Activated CD8-positive, alpha-beta memory T cell treated with anti-CD3 and anti-CD28 coated beads, Interleukin-2, amount 50 U/mL, for 48 hours (primary cell): Measurements from ENCODE around the gene CERS6.
"Not testable (repeated sequence)": the region's sequence is repeated elsewhere in the genome, so short reads cannot be mapped to it uniquely, and the experiment has no call there.

Experiments used
- DNase-seq: peaks from one replicate; pipeline ENCODE4 v3.0.0-alpha.2; 2020

Gene CERS6

DNA sequence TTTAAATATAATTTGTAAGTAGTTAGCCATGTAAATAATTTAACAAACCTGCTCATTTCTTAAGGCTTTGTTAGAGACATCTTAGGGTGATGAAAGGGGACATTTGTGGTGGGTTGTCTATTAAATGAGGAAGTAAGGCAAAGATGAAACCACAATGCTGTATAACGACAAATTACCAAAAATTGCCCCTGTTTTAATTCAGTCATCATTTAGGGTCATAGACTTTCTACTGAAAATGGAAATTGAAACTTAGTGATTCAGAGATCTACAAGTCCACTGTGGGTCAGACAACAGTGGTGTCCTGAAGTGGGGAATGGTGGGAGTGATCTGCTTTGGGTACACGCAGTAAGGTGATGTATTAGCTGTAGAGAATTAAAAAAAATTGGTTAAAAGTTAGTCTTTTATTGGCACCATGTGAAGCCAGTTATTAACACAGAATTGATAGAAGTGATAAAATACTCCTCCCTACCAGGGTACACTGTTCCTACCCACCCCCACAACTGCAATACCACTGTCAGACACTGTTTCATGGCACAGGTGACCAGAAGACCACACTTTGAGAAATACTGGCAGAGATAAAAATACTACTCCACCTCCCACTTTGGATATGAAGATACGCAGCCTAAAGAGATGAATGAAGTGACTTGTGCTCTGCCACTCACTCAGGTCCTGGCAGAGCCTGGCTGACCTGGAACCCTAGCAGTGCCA, 13.4 kb downstream of the CERS6 start:
- no peak for DNase-seq

DNA sequence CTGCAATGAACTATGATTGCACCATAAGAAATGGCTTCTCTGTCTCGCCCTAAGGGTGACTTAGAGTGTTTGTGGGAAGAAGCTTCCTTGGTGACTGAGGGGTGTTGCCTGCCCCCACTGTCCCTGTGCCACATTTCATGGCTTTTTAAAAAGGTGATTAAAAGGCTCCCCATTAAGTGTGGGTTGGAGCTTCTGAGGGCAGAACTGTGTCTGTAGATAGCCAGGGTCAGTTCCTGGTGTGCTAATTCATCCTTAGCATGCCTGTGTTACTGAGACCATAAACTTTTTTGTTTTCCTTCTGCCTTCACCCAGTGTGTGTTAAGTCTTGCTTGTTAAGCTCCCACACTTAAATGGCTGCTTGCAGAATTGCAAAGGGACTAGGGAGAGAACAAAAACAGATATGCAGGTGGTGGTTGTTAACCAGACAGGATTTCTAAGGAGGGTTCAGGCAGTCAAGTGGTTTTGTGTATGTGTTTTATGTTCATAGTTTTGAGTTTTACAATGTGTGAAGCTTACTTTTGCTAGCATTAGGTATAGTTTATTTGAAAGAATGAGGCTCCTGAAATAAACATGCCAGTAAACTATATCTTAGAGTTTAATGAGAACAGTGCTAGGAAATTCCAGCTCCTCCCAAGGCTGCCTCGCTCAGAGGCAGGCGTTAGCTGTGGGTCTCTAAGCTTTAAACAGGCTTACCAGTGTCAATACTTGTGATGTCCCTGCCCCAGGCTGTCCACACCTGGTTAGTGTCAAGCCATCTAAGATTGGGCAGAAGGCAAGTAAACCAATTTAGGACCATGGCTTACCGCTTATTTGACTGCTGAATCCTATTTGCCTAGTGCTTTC, 14.5 kb downstream of the CERS6 start:
- DNase-seq: no peak

DNA sequence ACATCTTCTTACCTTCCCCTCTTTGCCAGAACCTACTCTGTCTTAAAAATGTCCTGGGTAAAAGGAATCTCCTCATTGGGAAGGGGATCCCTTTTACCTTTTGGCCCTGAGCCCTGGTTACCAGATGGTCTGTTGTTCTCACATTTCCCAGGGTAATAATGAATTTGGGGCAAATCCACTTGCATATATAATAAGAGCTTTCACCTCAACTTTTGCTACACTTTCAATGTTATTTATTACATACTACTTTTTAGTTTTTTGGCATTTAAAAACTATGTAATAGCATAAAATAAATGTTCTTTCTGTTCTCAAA, 15.0 kb downstream of the CERS6 start:
- no peak for DNase-seq

DNA sequence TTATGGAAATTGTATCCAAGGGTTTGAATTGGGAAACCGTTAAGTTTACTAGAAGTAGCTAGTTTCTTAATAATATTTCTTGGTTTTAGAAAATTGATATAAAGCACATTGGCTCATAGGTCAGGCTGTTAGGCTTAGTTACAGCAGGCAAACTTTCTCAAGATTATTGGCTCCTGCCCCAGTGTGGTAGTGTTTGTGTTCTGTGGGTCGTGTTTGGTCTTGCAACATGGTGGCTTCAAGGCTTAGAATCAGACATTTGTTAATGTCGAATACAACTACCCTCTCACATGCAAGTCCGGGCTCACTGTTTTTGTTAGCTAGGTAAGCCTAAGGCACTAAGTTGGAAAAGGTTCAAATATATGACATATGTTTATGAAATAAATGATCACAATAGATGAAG, 19.6 kb downstream of the CERS6 start:
- no peak for DNase-seq

DNA sequence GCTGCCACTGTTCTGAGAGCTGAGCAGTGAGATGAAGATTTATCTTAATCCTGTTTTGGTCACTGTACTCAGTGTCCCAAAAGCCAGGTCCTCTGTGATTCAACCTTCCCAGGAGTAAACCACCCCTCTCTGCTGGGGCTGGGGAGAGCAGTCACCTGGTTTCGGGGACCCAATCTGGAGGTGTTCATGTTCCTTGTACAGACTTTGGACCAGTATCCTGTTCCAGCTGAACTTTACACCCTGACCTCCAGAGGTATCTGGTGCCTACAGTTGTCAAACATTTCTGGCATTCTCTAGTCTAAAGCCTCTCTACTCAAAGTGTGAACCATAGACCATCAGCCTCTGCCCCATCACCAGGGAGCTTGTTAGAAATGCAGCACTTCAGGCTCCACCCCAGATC, 22.1 kb downstream of the CERS6 start:
- DNase-seq: no peak

DNA sequence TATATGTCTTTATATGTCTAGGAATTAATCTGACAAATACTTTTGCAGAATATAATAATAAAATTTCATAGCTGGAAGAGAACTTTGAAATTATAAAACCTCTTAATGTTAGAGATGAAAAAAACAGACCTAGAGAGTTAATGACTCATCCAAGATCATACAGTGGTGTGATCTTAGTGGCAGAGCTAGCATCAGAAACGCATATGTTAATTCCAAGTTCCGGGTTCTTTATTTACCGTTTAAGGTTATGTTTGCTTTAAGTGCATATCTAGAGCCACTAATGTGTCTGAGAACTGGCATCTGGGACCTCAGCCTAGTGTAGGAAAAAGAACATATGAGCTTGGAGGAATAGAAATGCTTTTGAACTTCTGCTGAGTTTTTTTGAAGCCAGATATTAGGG, 24.3 kb downstream of the CERS6 start:
- DNase-seq: no peak

DNA sequence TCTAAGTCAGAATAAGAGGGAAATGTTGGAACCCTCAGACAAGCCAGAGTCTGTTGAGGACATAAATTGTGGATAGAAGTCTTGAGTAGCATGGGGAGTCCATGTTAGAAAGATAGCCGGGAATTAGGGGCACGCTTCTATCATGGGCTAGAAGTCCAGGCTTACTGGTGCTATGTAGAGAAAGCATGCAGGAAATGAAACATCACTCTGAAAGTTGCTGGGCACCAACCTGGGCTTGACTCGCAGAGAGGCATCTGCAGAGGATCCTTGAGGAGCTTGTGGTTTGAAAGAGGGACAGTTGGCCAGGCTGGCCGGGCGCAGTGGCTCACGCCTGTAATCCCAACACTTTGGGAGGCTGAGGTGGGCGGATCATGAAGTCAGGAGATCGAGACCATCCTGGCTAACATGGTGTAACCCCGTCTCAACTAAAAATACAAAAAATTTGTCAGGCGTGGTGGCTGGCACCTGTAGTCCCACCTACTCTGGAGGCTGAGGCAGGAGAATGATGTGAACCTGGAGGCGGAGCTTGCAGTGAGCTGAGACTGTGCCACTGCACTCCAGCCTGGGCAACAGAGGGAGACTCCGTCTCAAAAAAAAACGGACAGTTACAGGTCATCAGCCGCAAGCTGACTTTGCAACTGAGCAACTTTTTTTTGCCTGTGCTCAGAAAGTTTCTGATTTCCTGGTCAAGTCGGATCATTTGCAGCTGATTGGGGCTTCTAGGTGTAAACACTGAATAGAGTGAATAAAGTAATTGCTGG, 24.9 kb downstream of the CERS6 start:
- no peak for DNase-seq

DNA sequence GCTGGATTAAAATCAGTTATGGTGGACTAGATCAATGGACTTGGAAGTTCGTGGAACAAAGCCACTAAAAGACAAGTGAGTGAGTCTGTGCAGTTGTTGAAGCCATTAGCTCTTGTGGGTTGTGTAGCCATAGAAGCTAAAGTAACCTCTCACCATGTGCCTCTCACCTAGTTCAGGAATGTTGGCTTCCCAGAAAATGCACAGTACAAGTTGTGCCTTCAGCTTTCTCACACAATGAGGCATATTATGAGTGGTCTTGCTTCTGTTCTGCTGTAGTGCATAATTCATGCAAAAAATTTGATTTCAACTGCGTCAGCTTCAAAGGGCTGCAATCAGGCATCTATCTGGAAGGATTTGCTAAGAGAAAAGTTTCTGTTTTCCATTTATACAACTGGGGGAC, 26.2 kb downstream of the CERS6 start:
- no peak for DNase-seq

DNA sequence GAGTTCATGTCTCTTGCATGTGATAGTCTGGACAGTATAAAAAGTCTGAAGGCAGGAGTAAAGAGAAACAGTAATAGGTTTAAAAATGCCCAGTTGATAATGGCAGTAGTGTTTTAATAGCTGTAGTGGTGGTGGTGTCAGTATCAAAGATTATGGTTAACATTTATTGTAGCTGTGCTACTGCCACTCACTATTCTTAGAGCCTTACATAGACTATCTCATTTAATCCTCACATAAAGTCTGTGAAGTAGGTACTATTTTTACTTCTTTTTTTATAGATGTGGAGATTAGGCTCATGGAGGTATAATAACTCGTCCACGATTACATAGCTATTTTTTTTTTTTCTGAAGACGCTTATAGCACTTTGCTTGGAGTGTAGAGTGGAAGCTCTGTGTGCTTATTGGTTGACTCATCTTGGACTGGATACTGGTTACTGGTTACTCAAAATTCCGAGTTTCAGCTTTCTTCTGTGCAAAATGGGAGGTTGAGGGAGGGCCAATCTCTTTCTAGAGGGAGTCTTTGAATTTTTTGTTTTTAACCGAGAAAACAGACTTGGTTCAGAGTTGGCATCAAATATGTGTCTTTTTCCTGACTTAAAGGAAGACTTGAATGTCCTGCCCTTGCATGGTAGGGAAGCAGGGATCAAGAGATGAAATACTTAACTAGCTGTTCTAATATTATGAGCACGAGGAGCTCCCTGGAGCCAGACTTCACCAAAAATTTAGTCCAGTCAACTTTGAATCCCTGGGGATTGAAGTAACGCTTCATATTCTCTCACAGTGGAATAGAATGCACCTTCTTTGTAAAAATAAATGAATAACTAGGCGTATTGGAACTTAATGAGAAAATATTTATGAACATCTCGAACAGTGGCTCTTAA, 27.1 kb downstream of the CERS6 start:
- no peak for DNase-seq

DNA sequence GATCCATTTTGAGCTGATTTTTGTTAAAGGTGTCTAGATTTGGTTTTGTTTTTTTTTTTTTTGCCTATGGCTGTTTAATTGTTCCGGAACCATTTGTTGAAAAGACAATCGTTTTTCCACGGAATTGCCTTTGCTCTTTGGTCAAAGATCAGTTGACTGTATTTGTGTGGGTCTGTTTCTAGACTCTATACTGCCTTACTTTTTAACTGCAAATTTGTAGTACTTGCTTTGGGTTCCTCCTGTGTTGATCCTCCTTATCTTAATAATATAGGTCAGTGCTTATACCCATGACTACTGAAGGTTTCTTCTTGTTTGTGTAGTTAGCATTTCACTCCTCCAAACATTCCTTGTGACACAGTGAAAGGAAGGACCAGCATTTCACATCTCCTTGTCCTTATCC, 30.4 kb downstream of the CERS6 start:
- DNase-seq: no peak

DNA sequence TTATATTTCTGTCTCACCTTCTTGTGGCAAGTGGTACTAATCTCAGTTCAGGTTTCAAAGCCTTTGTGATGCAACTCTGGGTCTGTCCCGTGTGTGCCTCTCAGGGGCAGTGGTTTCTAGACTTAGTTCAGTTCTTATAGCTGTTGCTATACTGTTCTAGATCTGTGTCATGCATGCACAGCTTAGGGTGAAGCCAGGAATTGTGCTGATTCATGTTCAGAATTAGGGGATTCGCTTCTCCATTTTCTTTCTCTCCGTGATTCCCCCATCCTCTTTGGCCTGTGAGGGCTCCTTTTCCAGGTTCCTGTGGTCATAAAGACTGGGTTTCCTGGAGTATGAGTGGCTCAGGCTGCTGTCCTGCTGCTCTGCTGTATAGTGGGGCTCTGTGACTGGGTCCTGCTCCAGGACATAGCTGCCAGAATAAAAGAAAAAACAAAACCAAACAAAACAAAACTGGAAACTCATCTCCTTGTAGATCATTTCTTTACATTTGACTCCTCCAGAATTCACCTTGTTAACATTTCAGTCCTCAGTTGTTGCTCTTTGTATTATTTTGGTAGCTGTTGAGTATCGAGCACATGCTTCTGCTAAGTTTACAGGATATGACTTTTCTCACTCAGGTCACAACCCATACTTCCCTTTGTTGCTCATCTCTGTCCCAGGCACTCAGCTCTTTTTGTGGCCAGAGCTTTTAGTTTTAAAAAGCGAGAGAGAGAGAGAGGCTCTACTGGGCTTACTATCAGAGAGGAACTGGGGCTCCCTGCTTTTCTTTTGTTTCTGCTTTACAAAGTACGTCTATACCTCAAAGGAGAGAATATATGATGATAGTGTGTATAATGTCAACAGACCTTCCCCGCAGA, 34.2 kb downstream of the CERS6 start:
- DNase-seq: peak; percentile 59

DNA sequence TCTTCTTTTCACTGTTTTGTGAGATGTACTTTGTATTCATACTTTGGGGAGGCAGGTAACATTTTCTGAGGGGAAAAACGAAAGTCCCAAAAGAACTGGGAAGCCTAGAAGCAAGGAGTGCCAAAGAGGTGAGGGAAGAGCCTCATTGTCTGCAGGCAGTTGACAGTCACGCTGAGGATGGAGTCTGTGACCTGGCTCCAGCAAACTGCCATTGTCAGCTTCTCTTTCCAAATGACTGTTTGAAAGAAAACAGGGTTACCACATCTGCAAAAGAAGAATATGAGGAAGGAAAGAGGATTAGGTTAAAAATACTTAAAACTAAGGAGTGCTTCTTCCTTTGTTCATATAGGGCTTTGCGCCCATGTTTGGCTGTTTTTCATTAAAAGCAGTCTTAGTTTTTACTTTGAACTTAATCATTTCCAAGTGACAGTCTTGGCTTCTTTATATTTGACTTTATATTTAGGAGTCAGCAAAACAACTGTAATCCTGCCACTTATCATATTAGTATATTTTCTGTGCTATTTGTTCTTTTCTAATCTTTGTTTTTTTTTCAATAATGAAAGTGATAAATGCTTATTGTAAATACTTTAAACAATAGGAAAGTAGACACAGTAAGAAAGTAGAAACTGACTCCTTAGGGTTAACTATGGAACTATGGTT, 35.0 kb downstream of the CERS6 start:
- no peak for DNase-seq

DNA sequence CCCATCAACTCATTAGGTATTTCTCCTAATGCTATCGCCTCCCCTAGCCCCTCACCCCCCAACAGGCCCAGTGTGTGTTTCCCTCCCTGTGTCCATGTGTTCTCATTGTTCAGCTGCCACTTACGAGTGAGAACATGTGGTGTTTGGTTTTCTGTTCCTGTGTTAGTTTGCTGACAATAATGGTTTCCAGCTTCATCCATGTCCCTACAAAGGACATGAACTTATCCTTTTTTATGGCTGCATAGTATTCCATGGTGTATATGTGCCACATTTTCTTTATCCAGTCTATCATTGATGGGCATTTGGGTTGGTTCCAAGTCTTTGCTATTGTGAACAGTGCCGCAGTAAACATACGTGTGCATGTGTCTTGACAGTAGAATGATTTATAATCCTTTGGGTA, 35.7 kb downstream of the CERS6 start:
- DNase-seq: not testable (repeated sequence)

DNA sequence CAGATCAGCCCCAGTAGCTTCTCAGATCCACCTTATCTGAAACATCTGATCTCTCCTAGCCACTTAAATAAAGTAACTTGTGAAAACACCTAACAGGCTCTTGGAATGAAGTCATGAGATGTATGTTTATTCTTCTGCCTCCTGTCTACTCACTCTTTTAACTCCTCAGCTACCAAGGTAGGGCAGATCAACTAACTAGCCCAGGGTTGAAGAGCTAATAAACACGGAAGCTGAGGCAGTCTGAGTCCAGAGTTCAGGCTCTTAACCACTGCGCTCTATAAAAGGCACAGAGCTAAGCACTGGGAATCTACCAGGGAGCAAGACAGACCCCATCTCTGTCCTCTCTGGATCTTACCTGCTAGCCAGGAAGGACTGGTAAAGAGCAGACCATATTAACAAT, 37.1 kb downstream of the CERS6 start:
- DNase-seq: not testable (repeated sequence)

DNA sequence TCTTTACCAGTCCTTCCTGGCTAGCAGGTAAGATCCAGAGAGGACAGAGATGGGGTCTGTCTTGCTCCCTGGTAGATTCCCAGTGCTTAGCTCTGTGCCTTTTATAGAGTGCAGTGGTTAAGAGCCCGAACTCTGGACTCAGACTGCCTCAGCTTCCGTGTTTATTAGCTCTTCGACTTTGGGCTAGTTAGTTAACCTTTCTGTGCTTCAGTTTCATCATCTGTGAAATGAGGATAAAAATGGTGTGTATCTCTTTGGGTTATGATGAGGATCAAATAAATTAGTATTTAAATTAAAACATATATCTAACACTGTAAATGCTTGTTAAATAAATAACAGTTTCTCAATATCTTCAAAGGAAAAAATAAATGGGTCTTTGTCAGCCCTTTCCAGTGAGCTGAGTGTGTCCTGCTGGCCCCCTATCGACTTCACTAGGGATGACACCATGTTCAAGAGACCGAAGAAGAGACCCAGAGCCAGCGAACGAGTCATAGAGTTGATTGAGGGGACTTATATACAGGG, 38.2 kb downstream of the CERS6 start:
- DNase-seq: no peak

DNA sequence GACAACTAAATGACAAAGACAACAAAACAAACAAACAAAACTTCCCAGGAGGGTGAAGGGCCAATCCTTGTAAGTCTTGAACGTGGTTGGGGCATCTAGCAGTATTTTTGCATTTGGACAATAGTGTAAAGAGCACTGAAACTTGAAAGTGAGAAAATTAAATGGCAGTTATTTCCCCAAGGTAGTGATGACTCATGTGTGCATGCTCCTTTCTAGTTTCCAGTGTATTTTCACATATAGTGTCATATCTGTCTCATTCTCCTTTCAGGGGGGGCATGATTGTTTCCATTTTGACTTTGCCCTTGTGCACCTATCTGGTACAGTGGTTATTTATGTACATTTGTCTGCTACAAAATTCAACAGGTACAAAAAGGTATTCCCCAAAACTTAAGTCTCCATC, 39.5 kb downstream of the CERS6 start:
- DNase-seq: no peak

DNA sequence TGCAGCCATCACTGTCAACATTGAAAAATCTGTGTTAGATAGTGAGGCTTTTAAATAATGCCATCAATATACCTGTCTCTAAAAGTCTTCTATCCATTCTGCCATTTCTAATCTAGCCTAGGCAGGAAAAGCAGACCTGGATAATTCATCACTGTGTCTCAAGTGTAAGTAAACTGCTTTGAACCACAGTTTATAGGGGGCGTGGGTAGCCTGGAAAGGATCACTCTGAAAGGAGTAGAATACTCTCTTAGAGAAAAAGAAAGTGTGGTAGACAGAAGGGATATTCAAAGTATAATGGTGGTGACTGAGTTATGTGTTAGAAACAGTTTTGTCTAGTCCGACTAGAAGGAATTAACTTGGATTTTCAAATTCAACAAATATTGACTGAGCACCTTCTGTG, 40.8 kb downstream of the CERS6 start:
- no peak for DNase-seq

DNA sequence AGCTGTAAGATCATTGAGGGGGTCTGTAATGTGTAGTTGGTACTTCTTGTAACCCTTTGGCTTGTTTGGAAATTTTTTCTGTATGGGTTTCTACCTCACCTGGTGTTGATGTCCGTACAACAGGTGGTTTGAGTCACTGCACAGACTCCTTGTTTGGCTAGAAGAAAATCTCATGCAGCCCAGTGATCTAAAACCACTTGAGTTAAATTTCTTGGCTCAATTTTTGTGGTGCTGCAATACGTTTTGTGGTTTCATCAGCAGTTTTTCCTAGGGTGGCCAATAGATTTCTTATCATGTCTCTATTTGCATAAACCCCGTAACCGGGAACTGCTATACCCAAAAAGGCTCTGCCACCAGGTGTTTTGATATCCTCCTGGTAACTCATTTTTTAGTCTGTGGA, 43.4 kb downstream of the CERS6 start:
- DNase-seq: no peak

DNA sequence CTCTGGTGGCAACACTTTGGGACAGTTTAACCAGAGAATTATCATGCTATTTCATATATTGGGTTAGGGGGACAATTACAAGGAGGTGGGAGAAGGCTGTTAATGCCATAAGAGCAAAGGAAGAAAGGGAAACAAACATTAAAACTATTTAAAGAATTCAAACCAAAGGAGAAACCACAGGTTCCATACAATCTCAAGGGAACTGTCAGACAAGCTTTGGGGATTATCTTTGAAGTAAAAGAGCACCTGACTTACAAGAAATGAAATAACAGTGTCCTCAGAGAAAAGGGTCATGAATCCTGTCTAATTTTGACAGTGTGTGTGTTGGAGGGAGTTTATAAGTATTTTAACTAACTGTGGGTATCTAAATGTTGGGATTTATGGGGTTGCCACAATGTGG, 44.4 kb downstream of the CERS6 start:
- no peak for DNase-seq

DNA sequence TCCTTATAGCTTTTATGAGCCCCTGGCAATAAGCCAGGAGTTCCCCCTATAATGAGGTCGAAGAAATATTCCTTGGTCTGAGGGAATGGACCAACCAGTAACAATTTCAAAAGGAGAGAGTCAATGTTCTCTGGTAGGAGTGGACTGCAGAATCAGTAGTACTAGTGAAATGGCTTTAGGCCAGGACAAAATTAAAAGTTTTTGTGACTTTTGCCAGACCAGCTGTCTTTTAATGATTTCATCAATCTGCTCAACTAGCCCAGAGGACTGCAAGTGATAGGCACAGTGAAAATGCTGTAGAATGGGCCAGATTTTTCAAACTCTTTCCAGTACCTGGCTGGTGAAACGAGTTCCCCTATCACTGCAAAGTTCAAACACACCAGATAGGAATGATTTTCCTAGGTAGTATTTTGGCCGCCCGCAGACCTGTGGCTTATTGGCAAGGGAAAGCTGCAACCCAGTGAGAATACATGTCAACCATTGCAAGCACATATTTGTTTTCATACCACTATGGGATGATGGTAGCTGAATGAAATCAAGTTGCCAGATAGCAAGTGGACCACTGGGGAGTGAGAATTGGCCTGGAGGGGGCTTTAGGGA, 45.5 kb downstream of the CERS6 start:
- no peak for DNase-seq

DNA sequence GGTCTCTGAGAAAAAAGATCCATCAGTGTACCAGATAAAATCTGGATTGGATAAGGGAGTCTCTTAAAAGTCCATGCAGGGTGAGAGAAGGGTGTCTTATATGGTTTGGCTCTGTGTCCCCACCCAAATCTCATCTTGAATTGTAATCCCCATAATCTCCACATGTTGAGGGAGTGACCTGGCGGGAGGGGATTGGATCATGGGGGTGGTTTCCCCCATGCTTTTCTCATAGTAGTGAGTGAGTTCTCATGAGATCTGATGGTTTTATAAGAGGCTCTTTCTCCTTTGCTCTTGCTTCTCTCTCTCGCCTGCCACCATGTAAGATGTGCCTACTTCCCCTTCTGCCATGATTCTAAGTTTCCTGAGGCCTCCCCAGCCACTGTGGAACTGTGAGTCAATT, 46.8 kb downstream of the CERS6 start:
- DNase-seq: not testable (repeated sequence)
